HG02610 (cell line): ENCODE results near the gene CCDC60.

Source experiments
- ATAC-seq: cut with Tn5 transposase; IDR thresholded peaks from one replicate; pipeline ENCODE4 v1.9.1; 2021; ENCODE audit warnings: mild to moderate bottlenecking, moderate library complexity; ENCODE audit not compliant: unreplicated experiment

Gene CCDC60

GRCh38 chr12:119440803-119441360, 106.4 kb downstream of the CCDC60 start:
- no peak for ATAC-seq

GRCh38 chr12:119444462-119445044, 110.0 kb downstream of the CCDC60 start:
- ATAC-seq, result no peak

GRCh38 chr12:119446459-119446858, 111.9 kb downstream of the CCDC60 start:
- no peak for ATAC-seq

GRCh38 chr12:119447126-119447525, 112.6 kb downstream of the CCDC60 start:
- no peak for ATAC-seq

GRCh38 chr12:119447618-119448017, 113.1 kb downstream of the CCDC60 start:
- ATAC-seq, result no peak

GRCh38 chr12:119448611-119449131, 114.1 kb downstream of the CCDC60 start:
- no peak for ATAC-seq

- no peak for ATAC-seq
Measured at GRCh38 chr12:119450771-119451170, 116.2 kb downstream of the CCDC60 start.

- no peak for ATAC-seq
Measured at GRCh38 chr12:119456824-119457223, 122.3 kb downstream of the CCDC60 start.

GRCh38 chr12:119457271-119457670, 122.7 kb downstream of the CCDC60 start:
- ATAC-seq, result no peak

GRCh38 chr12:119459481-119459880, 125.0 kb downstream of the CCDC60 start:
- no peak for ATAC-seq

- ATAC-seq, result no peak
Measured at GRCh38 chr12:119460876-119461275, 126.3 kb downstream of the CCDC60 start.

- ATAC-seq, result no peak
Measured at GRCh38 chr12:119461636-119462214, 127.2 kb downstream of the CCDC60 start.

GRCh38 chr12:119463211-119463926, 128.8 kb downstream of the CCDC60 start:
- ATAC-seq, result no peak

- ATAC-seq, result no peak
Measured at GRCh38 chr12:119468296-119468695, 133.8 kb downstream of the CCDC60 start.

GRCh38 chr12:119475650-119476049, 141.1 kb downstream of the CCDC60 start:
- ATAC-seq, result no peak

GRCh38 chr12:119476951-119477350, 142.4 kb downstream of the CCDC60 start:
- no peak for ATAC-seq

GRCh38 chr12:119479121-119479561, 144.6 kb downstream of the CCDC60 start:
- ATAC-seq, result no peak

- ATAC-seq, result no peak
Measured at GRCh38 chr12:119480551-119480950, 146.0 kb downstream of the CCDC60 start.

GRCh38 chr12:119486599-119487154, 152.1 kb downstream of the CCDC60 start:
- no peak for ATAC-seq

GRCh38 chr12:119491814-119492213, 157.3 kb downstream of the CCDC60 start:
- ATAC-seq, result no peak

- no peak for ATAC-seq
Measured at GRCh38 chr12:119500209-119500608, 165.7 kb downstream of the CCDC60 start.
